ENCODE measurements around the gene ANXA6. TPM values are rescaled to one million over a fixed set of nuclear protein-coding genes. Genes with fewer than 3 reads are reported as not detected.

The ANXA6 gene
- total RNA-seq, 1 experiment from 2014 or later: 95.9 TPM

GRCh38 chr5:151096001-151096373, 61.6 kb downstream of the ANXA6 start:
- Histone ChIP-seq H3K27me3 (replicated peaks; ENCODE audit: insufficient read depth, low read depth, low read length, poor library complexity) (no peaks in the 10 kb centered on the region), H3K9me3 (ENCODE audit: low read depth, low read length, poor library complexity, severe bottlenecking) (no peaks in the 10 kb centered on the region), H3K4me3 (ENCODE audit: low read depth, low read length, poor library complexity, severe bottlenecking) (no peak overlapping the region), H3K4me1 (ENCODE audit: insufficient read depth, low read length, poor library complexity, severe bottlenecking) (peaks cover 8% of the 10 kb centered on the region), H3K36me3 (ENCODE audit: insufficient read depth, low read length, poor library complexity, severe bottlenecking) (no peaks in the 10 kb centered on the region), H3K27ac (ENCODE audit: low read depth, low read length, poor library complexity, severe bottlenecking) (no peak overlapping the region)
- no TSS peak for BruUV-seq (replicated peaks)
- TF ChIP-seq CTCF (conservative IDR thresholded peaks at IDR 0.05; ENCODE audit: low read depth, low read length) (no peak), EZH2 (IDR thresholded peaks at IDR 0.05; ENCODE audit: borderline replicate concordance, low read depth, low read length, poor library complexity, severe bottlenecking) (no peak)
- DNase-seq (ENCODE audit: low spot score): no peak
- ChIA-PET POLR2A (ENCODE audit: low non-redundant PET) (no interaction called here), CTCF (no interaction called here)
- intact Hi-C loops (cut with micrococcal nuclease; ENCODE audit: unreplicated experiment): no loop called here

GRCh38 chr5:151095341-151096000, 62.1 kb downstream of the ANXA6 start:
- no TSS peak for BruUV-seq (replicated peaks)
- H3K36me3 ChIP-seq (ENCODE audit: insufficient read depth, low read length, poor library complexity, severe bottlenecking): no peaks in the 10 kb centered on the region
- H3K4me1 ChIP-seq (ENCODE audit: insufficient read depth, low read length, poor library complexity, severe bottlenecking): peaks cover 8% of the 10 kb centered on the region
- no peaks in the 10 kb centered on the region for H3K27me3 ChIP-seq (replicated peaks; ENCODE audit: insufficient read depth, low read depth, low read length, poor library complexity)
- intact Hi-C loops (cut with micrococcal nuclease; ENCODE audit: unreplicated experiment): no loop called here
- DNase-seq (ENCODE audit: low spot score): no peak
- H3K27ac ChIP-seq (ENCODE audit: low read depth, low read length, poor library complexity, severe bottlenecking): no peak overlapping the region
- ChIA-PET CTCF (no interaction called here), POLR2A (ENCODE audit: low non-redundant PET) (no interaction called here)
- no peak overlapping the region for H3K4me3 ChIP-seq (ENCODE audit: low read depth, low read length, poor library complexity, severe bottlenecking)
- no peaks in the 10 kb centered on the region for H3K9me3 ChIP-seq (ENCODE audit: low read depth, low read length, poor library complexity, severe bottlenecking)
- TF ChIP-seq EZH2 (IDR thresholded peaks at IDR 0.05; ENCODE audit: borderline replicate concordance, low read depth, low read length, poor library complexity, severe bottlenecking) (no peak), CTCF (conservative IDR thresholded peaks at IDR 0.05; ENCODE audit: low read depth, low read length) (no peak)

- intact Hi-C loops (cut with micrococcal nuclease; ENCODE audit: unreplicated experiment): no loop called here
Observed at GRCh38 chr5:151094852-151095245, 62.7 kb downstream of the ANXA6 start.

More at GRCh38 chr5:151094852-151095245, 62.7 kb downstream of the ANXA6 start:
- no peaks in the 10 kb centered on the region for H3K27me3 ChIP-seq (replicated peaks; ENCODE audit: insufficient read depth, low read depth, low read length, poor library complexity)
- CTCF ChIA-PET: no interaction called here
- DNase-seq (ENCODE audit: low spot score): no peak
- no peaks in the 10 kb centered on the region for H3K36me3 ChIP-seq (ENCODE audit: insufficient read depth, low read length, poor library complexity, severe bottlenecking)
- peaks cover 8% of the 10 kb centered on the region for H3K4me1 ChIP-seq (ENCODE audit: insufficient read depth, low read length, poor library complexity, severe bottlenecking)
- BruUV-seq (replicated peaks): no TSS peak
- no peaks in the 10 kb centered on the region for H3K9me3 ChIP-seq (ENCODE audit: low read depth, low read length, poor library complexity, severe bottlenecking)
- POLR2A ChIA-PET (ENCODE audit: low non-redundant PET): no interaction called here
- no peak for TF ChIP-seq EZH2 (IDR thresholded peaks at IDR 0.05; ENCODE audit: borderline replicate concordance, low read depth, low read length, poor library complexity, severe bottlenecking)
- TF ChIP-seq CTCF (conservative IDR thresholded peaks at IDR 0.05; ENCODE audit: low read depth, low read length): no peak
- H3K4me3 ChIP-seq (ENCODE audit: low read depth, low read length, poor library complexity, severe bottlenecking): no peak overlapping the region
- H3K27ac ChIP-seq (ENCODE audit: low read depth, low read length, poor library complexity, severe bottlenecking): no peak overlapping the region

Data from A673 (cell line).